Astrocyte (in vitro differentiated cells and primary cell): ENCODE data around the gene MAJIN.

Experiments used
- CTCF ChIP-seq: IDR thresholded peaks from 2 replicates; pipeline ENCODE4 v1.5.1; 2011; ENCODE audit warnings: low read depth, mild to moderate bottlenecking, inconsistent platforms, low read length, moderate library complexity; ENCODE audit not compliant: insufficient read depth
- EZH2 ChIP-seq: IDR thresholded peaks from 2 replicates; pipeline ENCODE4 v1.6.1; 2012; ENCODE audit warnings: mild to moderate bottlenecking, low read length, inconsistent platforms; ENCODE audit not compliant: insufficient read depth

DNA sequence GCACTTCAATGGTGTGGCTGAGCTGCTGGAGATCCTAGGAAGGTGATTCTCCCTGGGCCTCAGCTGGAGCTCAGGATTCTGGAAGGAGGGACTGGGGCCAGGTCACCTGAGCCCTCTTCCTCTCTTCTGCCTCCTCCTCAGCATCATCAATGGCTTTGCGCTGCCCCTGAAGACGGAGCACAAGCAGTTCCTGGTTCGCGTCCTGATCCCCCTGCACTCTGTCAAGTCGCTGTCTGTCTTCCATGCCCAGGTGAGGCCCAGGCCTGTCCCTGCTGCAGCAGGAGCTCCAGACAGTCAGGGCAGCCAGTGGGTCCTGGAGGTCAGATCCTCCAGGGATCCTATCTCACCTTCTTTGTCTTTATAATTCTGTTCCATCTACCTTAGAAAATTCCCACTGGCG, 41.6 kb downstream of the MAJIN start:
- TF ChIP-seq CTCF: no peak
- no peak for TF ChIP-seq EZH2
